Fibroblast of lung (primary cell): ENCODE measurements around the gene CTSE. TPM values are rescaled to one million over a fixed set of nuclear protein-coding genes. Genes with fewer than 3 reads are reported as not detected.

Experiments used
- DNase-seq, 2 donors: peaks; one replicate each; pipeline versions ENCODE4 v3.0.0 to v3.0.0-alpha.2; 2010; ENCODE audit warnings: low read depth in 2 of 2
- H2AFZ ChIP-seq: 2 replicates; pipeline ENCODE4 v1.5.1; 2012; ENCODE audit warnings: low read length, control low read depth, inconsistent platforms
- H3K27ac ChIP-seq: 2 replicates; pipeline ENCODE4 v1.5.1; 2011; ENCODE audit warnings: low read length, control low read depth; ENCODE audit not compliant: insufficient read depth
- H3K27me3 ChIP-seq: 2 replicates; pipeline ENCODE4 v1.5.1; 2011; ENCODE audit warnings: mild to moderate bottlenecking, low read length; ENCODE audit not compliant: control insufficient read depth, insufficient read depth
- H3K36me3 ChIP-seq: 2 replicates; pipeline ENCODE4 v1.5.1; 2011; ENCODE audit warnings: low read length; ENCODE audit not compliant: control insufficient read depth, insufficient read depth
- H3K4me1 ChIP-seq: 2 replicates; pipeline ENCODE4 v1.5.1; 2011; ENCODE audit warnings: low read length; ENCODE audit not compliant: control insufficient read depth, insufficient read depth; ENCODE audit errors: extremely low read depth
- H3K4me2 ChIP-seq: 2 replicates; pipeline ENCODE4 v1.5.1; 2011; ENCODE audit warnings: low read length, control low read depth; ENCODE audit not compliant: insufficient read depth; ENCODE audit errors: extremely low read depth
- H3K4me3 ChIP-seq, 4 experiments: fragments of 200-600 bp in 1 of 4; sonication (generic) in 1 of 4; replicated peaks in 1 of 4; 2 replicates each; pipeline ENCODE4 v1.5.1; 2011 to 2016; ENCODE audit warnings: low read length in 4 of 4, low read depth in 3 of 4, mild to moderate bottlenecking in 3 of 4, control low read depth in 2 of 4, inconsistent platforms in 1 of 4, mixed read lengths in 1 of 4; ENCODE audit not compliant: insufficient read depth in 1 of 4; ENCODE audit errors: control extremely low read depth in 1 of 4
- H3K79me2 ChIP-seq: 2 replicates; pipeline ENCODE4 v1.5.1; 2012; ENCODE audit warnings: mild to moderate bottlenecking, low read length, inconsistent platforms; ENCODE audit not compliant: control insufficient read depth, insufficient read depth
- H3K9ac ChIP-seq: 2 replicates; pipeline ENCODE4 v1.5.1; 2011; ENCODE audit warnings: mild to moderate bottlenecking, low read length, control low read depth; ENCODE audit not compliant: insufficient read depth
- H3K9me3 ChIP-seq: 2 replicates; pipeline ENCODE4 v1.5.1; 2012; ENCODE audit warnings: low read depth, low read length; ENCODE audit not compliant: control insufficient read depth, insufficient read depth
- H4K20me1 ChIP-seq: 2 replicates; pipeline ENCODE4 v1.5.1; 2011; ENCODE audit warnings: low read length; ENCODE audit not compliant: control insufficient read depth, insufficient read depth; ENCODE audit errors: extremely low read depth
- EZH2 ChIP-seq: IDR thresholded peaks from 2 replicates; pipeline ENCODE4 v1.5.1; 2012; ENCODE audit warnings: low read length, control low read depth, mild to moderate bottlenecking; ENCODE audit errors: missing control alignments
- polyA plus RNA-seq, 2 donors: library from polyadenylated mRNA; depleted of rRNA in 1 of 2; stranded (reverse) in 1 of 2; unstranded in 1 of 2; fragments of >200 nt; gene quantifications; 2 replicates each; pipeline ENCODE4 v1.2.1, GENCODE V29; 2011 to 2012; ENCODE audit warnings: missing spikeins in 1 of 2
- total RNA-seq: library from RNA; depleted of rRNA; stranded (reverse); fragments of >200 nt; gene quantifications from 2 replicates; pipeline ENCODE4 v1.2.1, GENCODE V29; 2014
- TF ChIP-seq, protein P1 (sequence below), 2 donors: IDR thresholded peaks in 1 of 2; conservative IDR thresholded peaks in 1 of 2; 1 replicate in 1 of 2; 2 replicates in 1 of 2; pipeline ENCODE4 v1.5.1; 2011 to 2012; ENCODE audit warnings: low read length in 2 of 2, control low read depth in 1 of 2, inconsistent platforms in 1 of 2, low read depth in 1 of 2, mild to moderate bottlenecking in 1 of 2

The CTSE gene
- total and polyA plus RNA-seq, 2 donors (not counting 1 experiment from before 2014, with no cell fraction given) = not detected

DNA sequence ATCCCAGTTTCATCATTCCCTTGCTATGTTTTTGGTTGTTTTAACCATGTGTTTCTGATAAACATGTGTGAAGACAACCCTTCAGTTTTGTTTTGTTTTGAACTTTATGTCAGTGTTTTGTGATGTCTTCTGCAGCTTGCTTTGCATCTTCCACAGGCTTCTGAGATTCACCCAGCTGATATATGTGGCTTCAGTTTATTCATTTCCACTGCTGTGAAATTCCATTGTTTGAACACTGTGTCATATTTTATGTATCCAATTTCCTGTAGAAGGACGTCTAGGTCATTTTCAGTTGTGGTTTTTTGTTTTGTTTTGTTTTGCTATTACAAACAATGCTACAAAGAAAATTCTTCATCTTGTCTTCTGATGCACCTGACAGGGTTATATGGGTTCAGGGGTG is 53.2 kb downstream of the CTSE start:
- H3K4me1 ChIP-seq = no peaks in the 10 kb centered on the region
- no peak for TF ChIP-seq EZH2
- TF ChIP-seq, protein P1, sequence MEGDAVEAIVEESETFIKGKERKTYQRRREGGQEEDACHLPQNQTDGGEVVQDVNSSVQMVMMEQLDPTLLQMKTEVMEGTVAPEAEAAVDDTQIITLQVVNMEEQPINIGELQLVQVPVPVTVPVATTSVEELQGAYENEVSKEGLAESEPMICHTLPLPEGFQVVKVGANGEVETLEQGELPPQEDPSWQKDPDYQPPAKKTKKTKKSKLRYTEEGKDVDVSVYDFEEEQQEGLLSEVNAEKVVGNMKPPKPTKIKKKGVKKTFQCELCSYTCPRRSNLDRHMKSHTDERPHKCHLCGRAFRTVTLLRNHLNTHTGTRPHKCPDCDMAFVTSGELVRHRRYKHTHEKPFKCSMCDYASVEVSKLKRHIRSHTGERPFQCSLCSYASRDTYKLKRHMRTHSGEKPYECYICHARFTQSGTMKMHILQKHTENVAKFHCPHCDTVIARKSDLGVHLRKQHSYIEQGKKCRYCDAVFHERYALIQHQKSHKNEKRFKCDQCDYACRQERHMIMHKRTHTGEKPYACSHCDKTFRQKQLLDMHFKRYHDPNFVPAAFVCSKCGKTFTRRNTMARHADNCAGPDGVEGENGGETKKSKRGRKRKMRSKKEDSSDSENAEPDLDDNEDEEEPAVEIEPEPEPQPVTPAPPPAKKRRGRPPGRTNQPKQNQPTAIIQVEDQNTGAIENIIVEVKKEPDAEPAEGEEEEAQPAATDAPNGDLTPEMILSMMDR (conservative IDR thresholded peaks at IDR 0.05 in 1 of 2, IDR thresholded peaks at IDR 0.05 in 1 of 2; ENCODE audit: low read depth in 1 of 2, low read length in 2 of 2) = no peak
- no peaks in the 10 kb centered on the region for H3K9me3 ChIP-seq
- H3K36me3 ChIP-seq = no peaks in the 10 kb centered on the region
- H4K20me1 ChIP-seq = no peaks in the 10 kb centered on the region
- no peaks in the 10 kb centered on the region for H3K27me3 ChIP-seq
- no peak overlapping the region for H3K4me2 ChIP-seq
- no peak overlapping the region for H3K27ac ChIP-seq
- no peak for DNase-seq
- no peak overlapping the region for H3K4me3 ChIP-seq
- no peak overlapping the region for H3K9ac ChIP-seq
- no peak overlapping the region for H2AFZ ChIP-seq
- no peaks in the 10 kb centered on the region for H3K79me2 ChIP-seq

DNA sequence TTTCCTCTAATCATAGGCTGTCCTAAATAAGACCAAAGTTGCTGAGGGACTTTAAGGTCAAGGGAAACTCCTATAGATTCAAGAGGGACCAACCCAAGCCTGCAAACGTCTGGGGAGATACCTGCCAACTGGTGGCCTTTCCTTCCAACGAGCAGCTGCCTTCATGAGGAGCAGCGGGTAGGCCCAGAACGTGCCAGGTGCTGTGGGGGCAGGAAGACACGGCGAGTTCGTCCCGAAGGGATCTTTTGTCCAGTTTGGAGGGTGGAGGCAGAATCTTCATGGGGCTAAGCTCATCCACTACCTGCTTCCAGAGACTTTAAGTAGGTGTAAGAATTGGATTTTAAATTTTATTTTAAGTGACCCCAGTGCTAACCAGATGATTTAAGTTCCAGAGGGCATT is 54.5 kb downstream of the CTSE start:
- no peaks in the 10 kb centered on the region for H3K27me3 ChIP-seq
- no peaks in the 10 kb centered on the region for H3K36me3 ChIP-seq
- no peak overlapping the region for H3K4me2 ChIP-seq
- no peak overlapping the region for H3K9ac ChIP-seq
- no peak overlapping the region for H3K27ac ChIP-seq
- no peaks in the 10 kb centered on the region for H3K79me2 ChIP-seq
- H4K20me1 ChIP-seq = no peaks in the 10 kb centered on the region
- H3K4me1 ChIP-seq = no peaks in the 10 kb centered on the region
- no peak overlapping the region for H2AFZ ChIP-seq
- no peak overlapping the region for H3K4me3 ChIP-seq
- H3K9me3 ChIP-seq = no peaks in the 10 kb centered on the region
- DNase-seq = no peak
- no peak for TF ChIP-seq EZH2
- TF ChIP-seq, protein P1 (conservative IDR thresholded peaks at IDR 0.05 in 1 of 2, IDR thresholded peaks at IDR 0.05 in 1 of 2; ENCODE audit: low read depth in 1 of 2, low read length in 2 of 2) = no peak

DNA sequence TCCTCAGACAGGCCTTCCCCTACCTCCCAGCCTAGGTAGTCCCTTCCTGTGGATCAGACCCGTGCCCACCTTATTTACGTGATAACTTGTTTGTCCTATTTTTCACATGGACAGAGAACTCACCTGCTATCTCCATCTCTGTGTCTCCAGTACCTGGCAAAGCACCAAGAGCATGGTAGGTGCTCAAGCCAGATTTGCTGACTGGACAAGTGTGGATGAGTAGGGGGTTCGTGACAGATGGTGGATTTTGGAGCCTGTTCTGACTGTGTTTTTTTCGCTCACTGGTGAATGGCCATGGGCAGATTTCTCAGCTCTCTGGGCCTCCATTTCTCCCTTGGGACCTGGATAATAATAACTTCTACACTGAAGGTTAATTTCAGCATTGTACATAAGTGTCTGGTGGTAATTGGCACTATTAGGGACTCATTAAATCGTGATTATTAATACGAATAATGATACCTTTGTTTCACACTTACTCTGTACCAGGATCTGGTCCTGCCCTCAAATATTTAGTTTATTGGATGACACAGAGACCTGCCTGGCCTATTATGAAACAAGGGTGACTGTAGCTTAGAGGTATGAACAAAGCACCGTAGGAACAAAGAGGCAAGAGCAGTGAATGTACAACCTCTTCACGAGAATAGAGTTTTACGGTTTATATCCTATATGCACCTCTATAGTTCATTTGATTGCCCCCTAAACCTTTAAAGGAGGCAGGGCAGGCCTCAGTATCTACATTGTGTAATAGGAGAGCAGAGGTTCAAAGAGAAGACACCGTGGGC is 56.0 kb downstream of the CTSE start:
- Histone ChIP-seq H3K9me3 (no peaks in the 10 kb centered on the region), H3K27me3 (no peaks in the 10 kb centered on the region), H3K79me2 (no peaks in the 10 kb centered on the region), H3K9ac (no peak overlapping the region), H3K4me1 (no peaks in the 10 kb centered on the region), H3K4me3 (no peak overlapping the region), H3K4me2 (no peak overlapping the region), H3K27ac (no peak overlapping the region), H3K36me3 (no peaks in the 10 kb centered on the region), H2AFZ (no peak overlapping the region), H4K20me1 (no peaks in the 10 kb centered on the region)
- TF ChIP-seq EZH2 = no peak
- TF ChIP-seq, protein P1 (conservative IDR thresholded peaks at IDR 0.05 in 1 of 2, IDR thresholded peaks at IDR 0.05 in 1 of 2; ENCODE audit: low read depth in 1 of 2, low read length in 2 of 2) = no peak
- DNase-seq = no peak
